ENCODE measurements around the gene IMPG2.
A peak's percentile ranks its signal among the peaks of the same experiment; 100 is the strongest.

Gene IMPG2

DNA sequence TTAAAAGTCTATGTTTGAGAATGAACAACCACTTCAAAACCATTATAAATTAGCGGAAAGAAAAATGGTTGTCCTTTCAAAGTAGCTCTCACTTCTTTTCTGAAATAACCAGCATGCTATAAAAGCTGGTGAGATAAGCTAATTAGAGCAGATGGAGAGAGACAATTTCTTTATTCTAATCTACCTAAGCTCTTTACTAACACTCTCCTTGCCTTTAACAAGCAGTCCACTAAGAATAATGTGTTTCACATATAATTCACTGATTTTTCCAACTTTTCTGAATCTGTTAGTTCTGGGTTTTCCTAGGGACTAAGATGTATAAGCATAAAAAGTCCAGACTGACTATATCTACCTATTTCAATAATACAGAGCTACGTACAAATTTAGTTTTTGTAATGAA, at the start of gene IMPG2:
TSS of gene IMPG2 (minus strand) at position 101 of the 400 bp plus-strand sequence. CDS start 203 bp downstream, outside the sequence.
- DNase-seq, result no peak

- no peak for DNase-seq
These were observed 42.0 kb upstream of the IMPG2 start for GRCh38 chr3:101362406-101362805.

DNA sequence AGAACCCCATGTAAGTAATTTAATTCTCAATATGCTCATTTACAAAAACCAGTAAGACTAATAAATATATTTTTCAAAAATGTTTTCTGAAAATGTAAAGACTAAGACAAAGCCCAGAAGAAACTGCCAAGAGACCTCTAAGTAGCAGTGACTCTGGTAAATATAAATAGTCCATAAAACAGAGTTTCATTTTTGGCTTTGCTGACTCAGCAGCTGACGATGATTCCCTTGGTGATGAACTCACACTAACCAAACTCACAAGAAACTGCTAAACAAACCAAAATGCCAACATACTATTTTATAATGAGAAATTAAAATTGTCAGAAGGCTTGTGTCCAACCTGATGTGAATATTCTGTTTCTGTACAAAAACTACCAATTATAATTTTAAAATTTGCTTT, 31.5 kb upstream of the IMPG2 start:
- peak; percentile 79 for DNase-seq

GRCh38 chr3:101340591-101340990, 20.2 kb upstream of the IMPG2 start:
- no peak for DNase-seq

DNA sequence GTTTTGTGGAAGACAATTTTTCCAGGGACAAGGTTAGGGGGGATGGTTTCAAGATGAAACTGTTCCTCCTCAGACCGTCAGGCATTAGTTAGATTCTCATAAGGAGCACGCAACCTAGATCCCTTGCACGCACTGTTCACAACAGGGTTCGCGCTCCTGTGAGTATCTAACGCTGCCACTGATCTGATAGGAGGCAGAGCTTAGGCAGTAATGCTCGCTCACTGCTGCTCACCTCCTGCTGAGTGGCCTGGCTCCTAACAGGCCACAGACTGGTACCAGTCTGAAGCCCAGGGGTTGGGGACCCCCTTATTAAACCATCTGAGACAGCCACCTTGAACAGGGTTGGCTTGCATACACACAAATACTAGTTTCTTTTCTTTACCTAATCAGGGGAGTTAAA, 13.5 kb upstream of the IMPG2 start:
- DNase-seq, result no peak

DNA sequence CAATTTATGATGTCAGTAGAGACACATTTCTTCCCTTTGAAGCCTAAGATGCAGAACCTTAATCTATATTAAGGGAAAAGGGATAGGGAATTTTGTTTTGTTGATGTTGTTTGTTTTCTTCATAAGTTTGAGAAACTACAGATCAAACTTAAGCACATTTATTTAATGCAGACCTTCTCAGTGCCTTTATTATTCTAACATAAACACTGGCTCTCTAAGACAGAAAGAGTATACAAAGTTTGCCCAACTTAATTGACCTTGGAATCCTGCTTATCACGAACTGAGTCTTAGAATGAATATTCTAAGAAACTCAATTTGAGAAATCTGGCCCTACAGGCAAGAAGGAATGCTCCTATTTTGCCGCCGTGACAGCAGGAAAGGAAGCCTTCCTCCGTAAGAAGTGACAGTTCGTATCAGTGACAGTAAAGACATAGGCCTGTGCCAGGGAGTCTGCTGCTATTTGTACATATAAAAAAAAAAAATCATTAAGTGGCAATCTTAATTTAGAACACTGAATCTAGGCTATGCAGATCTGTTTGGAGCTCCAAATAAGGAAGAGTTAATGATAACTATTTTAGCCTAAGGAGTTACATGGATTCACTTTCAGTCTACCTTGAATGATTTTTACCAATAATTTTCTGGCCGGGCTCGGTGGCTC, 8.8 kb upstream of the IMPG2 start:
- DNase-seq, result no peak

DNA sequence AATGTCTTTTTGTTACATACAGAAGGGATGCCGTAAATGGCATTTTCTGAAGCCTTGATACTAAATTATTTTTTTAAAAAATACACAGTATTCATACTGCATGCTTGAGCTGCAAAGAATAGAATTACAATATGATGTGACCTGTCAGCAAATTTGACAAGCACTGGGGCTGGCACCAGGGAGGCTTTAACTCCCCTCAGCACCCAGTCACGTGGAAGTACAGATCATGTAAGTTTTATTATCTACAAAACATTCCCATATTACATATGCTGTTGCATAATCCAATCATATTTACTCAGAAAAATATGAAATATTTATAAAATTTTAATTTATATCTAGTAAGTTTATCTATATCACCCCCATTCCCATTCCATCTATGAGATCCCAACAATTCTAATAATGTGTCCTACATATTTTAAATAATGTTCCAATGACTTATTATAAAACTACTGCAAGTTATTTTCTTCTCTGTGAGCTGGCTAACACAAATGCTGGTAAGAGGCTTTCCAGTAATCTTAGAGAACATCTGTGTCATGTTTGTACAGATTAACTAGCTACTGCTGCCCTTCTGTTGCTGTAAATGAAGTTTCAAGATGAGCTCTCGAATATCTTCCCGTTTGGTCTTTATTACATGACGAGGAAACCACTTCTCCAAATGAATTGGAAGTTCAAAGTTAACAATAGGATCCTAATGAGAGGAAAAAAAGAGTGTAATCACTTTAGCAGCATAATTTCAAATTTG, 5.2 kb upstream of the IMPG2 start:
- DNase-seq, result peak; percentile 95

DNA sequence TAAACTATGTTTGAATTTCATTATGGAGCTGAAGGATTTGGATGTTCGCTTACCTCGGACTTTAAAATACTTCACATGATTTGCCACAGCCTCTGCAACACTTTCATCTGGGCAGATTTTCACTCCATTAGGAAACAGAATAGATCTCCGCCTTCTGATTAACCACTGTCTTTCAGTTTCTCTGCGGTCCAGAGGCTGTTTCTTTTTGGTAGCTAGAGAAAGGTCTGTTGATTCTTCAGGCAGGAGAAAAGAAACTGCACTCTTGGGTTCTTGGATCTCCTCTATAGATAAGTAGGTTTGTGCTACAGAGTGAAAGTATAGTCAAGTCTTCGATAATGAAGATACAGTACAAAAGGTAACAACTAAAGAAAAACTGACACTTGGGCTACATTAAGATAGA, 844 bp downstream of the IMPG2 start:
- DNase-seq, result no peak

DNA sequence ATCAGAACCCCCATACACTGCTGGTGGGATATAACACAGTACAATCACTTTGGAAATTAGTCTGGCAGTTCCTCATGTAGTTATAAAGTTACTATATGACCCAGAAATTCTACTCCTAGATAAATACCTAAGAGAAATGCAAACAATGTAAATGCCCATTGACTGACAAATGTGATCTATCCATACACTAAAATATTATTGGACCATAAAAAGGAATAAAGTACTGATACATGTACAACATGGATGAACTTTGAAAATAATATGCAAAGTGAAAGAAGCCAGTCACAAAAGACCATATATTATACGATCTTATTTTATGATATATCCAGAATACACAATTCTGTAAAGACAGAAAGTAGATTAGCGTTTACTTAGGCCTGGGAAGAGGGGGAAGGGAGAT, 7.8 kb downstream of the IMPG2 start:
- DNase-seq, result no peak

DNA sequence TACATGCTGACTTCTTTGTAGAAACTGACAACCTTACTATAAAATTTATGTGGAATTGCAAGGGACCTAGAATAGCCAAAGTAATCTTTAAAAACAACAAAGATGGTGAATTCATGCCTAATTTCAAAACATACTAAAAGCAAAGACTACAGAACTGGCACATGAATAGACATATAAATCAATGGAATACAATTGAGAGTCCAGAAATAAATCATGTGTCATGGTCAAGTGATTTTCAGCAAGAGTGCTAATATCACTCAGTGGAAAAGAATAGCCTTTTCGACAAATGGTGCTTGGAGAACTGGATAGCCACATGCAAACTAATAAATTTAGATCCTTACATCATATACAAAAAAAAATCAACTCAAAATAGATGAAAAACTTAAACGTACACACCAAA, 8.7 kb downstream of the IMPG2 start:
- DNase-seq, result no peak

- DNase-seq, result no peak
These were observed 9.4 kb downstream of the IMPG2 start for GRCh38 chr3:101310978-101311375.

DNA sequence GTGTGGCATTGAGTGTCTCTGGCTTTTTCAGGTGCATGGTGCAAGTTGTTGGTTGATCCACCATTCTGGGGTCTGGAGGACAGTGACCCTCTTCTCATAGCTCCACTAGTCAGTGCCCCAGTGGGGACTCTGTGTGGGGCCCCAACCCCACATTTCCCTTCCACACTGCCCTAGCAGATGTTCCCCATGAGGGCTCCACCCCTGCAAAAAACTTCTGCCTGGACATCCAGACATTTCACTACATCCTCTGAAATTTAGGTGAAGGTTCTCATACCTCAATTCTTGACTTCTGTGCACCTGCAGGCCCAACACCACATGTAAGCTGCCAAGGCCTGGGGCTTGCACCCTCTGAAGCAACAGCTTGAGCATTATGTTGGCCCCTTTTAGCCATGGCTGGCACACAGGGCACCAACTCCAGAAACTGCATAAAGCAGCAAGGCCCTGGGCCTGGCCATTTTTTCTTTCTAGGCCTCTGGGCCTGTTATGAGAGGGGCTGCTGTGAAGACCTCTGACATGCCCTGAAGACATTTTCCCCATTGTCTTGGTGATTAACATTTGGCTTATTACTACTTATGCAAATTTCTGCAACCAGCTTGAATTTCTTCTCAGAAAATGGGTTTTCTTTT, 12.1 kb downstream of the IMPG2 start:
- peak; percentile 25 for DNase-seq

DNA sequence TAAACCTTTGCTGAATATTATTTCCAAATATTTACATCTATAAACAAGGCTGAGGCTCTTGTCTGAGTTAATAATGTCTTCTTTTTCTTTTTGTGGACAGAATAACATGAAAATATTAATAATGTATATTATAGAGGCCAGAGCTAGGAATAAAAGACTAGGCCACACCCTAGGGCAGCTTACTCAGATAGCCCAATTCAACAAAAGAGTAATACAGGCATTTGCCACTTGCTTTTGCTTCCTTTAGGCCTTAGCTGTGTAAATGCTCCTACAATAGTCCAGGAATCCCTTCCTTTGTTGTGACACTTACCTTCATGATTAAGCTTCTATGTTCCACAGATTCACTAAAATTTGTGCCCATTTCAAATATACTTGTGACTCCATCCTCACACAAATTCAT, 16.5 kb downstream of the IMPG2 start:
- no peak for DNase-seq

DNA sequence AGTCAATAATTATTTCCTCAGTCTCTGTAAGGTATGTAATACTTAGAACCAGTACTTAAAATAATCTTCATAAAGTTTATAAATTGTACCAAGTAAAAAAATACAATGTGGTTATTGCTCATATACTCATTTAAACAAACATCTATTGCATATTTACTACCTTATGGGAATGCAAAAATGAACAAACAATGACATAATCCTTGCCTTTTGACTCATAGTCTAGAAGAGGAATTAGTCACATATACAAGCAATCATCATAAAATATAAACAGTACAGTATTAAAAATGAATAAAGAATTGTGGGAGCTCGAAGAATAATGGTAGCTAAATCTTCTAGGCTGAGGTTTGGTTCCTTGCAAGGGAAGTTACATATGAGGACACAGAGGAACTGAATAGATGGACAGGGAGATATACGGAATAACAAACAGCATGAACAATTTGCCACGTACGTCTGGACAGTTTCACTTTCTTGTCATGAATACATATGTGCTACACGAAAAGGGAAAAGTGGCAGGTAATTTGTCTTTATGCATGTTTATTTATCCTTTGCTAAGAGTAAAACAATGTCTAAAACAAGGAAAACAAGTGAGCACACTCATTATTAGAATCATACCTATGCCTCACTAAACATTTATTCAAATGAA, 17.2 kb downstream of the IMPG2 start:
- DNase-seq, result peak; percentile 23

- DNase-seq, result no peak
These were observed 20.3 kb downstream of the IMPG2 start for GRCh38 chr3:101300073-101300472.

- no peak for DNase-seq
These were observed 28.3 kb downstream of the IMPG2 start for GRCh38 chr3:101292027-101292426.

GRCh38 chr3:101288294-101288693, 32.1 kb downstream of the IMPG2 start:
- no peak for DNase-seq

DNA sequence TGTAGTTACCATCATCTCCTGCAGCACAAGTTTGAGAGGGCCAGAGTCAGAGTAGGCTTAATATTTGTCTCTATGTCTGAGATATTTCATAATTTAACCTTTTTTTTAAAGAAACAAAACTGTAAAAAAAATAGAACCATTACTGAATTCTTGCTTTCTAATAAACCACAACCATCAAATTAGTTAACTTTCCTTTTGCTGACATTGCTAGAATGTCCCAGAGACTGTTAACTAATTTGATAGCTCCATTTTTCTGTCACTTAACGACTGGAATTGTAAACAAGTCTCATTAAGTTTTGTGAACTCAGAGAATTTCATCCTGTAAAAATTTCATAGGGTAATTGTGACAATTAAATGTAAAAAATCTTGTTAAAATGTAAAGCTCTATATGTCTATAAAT, 35.6 kb downstream of the IMPG2 start:
- no peak for DNase-seq

- DNase-seq, result no peak
These were observed 38.8 kb downstream of the IMPG2 start for GRCh38 chr3:101281521-101282030.

GRCh38 chr3:101279765-101280385, 40.5 kb downstream of the IMPG2 start:
- no peak for DNase-seq

DNA sequence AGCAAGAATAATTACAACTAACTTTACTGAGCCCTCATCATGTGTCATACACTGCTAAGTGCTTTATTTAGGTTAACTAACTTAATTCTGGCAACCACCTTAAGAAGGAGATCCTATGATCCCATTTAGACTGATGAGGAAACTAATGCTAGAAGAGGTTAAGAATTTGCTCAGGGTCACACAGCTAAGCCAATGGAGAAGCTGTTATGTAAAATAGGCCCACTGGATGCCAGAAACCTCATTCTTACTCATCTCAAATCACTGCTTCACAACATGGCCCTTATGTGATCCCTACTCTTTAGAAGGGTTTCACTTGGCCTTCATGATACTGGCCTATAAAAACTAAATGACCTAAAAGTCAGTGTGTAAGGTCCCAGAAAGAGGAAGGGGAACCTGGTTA, 41.2 kb downstream of the IMPG2 start:
- no peak for DNase-seq

DNA sequence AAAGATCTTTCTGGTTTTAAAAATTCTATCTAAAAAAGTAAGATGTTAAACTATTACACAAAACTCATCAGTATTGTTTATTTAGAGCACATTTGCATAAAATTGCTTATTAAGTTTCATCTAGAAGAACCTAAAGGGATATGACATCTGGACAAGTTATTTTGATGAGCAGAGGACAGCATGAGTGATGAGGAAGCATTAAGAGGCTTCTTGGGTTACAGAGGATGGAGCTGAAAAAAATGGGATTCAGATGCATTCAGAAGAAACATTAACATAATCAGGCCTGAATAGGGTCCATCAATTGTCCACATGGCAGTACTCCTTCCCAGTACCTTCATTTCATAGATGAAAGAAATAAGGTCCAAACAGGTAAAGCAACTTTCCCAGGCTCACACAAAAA, 41.6 kb downstream of the IMPG2 start:
- DNase-seq, result no peak

- DNase-seq, result no peak
These were observed 46.8 kb downstream of the IMPG2 start for GRCh38 chr3:101273608-101274007.

Measured in OCI-M1 (cell line).